NB4 (cell line): Measurements from ENCODE around the gene CAPN12.
"Not testable (repeated sequence)": the region's sequence is repeated elsewhere in the genome, so short reads cannot be mapped to it uniquely, and the experiment has no call there.

ENCODE experiments used
- DNase-seq: peaks from one replicate; pipeline ENCODE4 v3.0.0; 2010; ENCODE audit warnings: low read depth
- H3K4me3 ChIP-seq: one replicate; pipeline ENCODE4 v1.5.1; 2011; ENCODE audit warnings: mild to moderate bottlenecking, low read depth, low read length, moderate library complexity
- CTCF ChIP-seq: IDR thresholded peaks from one replicate; pipeline ENCODE4 v1.5.1; 2012; ENCODE audit warnings: low read depth, low read length
- MAX ChIP-seq: IDR thresholded peaks from 2 replicates; pipeline ENCODE4 v1.6.1; 2011; ENCODE audit warnings: low read depth, low read length
- MYC ChIP-seq: IDR thresholded peaks from 2 replicates; pipeline ENCODE4 v1.6.1; 2011; ENCODE audit warnings: low read depth, low read length
- POLR2A ChIP-seq: IDR thresholded peaks from 2 replicates; pipeline ENCODE4 v1.6.1; 2011; ENCODE audit warnings: mild to moderate bottlenecking; ENCODE audit not compliant: insufficient read length; ENCODE audit errors: extremely low read depth

Gene CAPN12

GRCh38 chr19:38781058-38781457 is 36.8 kb upstream of the CAPN12 start:
- TF ChIP-seq POLR2A (no peak), CTCF (no peak), MYC (no peak), MAX (no peak)
- no peak for DNase-seq
- no peak overlapping the region for H3K4me3 ChIP-seq

GRCh38 chr19:38780443-38780842 is 36.2 kb upstream of the CAPN12 start:
- no peak for DNase-seq
- no peak for TF ChIP-seq CTCF
- no peak for TF ChIP-seq MAX
- TF ChIP-seq POLR2A, result no peak
- no peak for TF ChIP-seq MYC
- no peak overlapping the region for H3K4me3 ChIP-seq

- no peak for TF ChIP-seq MAX
- no peak for TF ChIP-seq CTCF
- TF ChIP-seq MYC, result no peak
- TF ChIP-seq POLR2A, result no peak
- DNase-seq, result no peak
- H3K4me3 ChIP-seq, result no peak overlapping the region
Observed at GRCh38 chr19:38778733-38779132, 34.5 kb upstream of the CAPN12 start.

- TF ChIP-seq POLR2A (no peak), MYC (no peak), MAX (no peak), CTCF (no peak)
- H3K4me3 ChIP-seq, result no peak overlapping the region
- DNase-seq, result no peak
Observed at GRCh38 chr19:38774181-38774950, 30.1 kb upstream of the CAPN12 start.

GRCh38 chr19:38773469-38774177 is 29.3 kb upstream of the CAPN12 start, which contains the start of gene LGALS7:
Gene LGALS7, minus strand, starts transcription at chr19:38773517. Its CDS starts 25 bp downstream, at chr19:38773492.
- no peak for TF ChIP-seq CTCF
- no peak for TF ChIP-seq MYC
- TF ChIP-seq MAX, result no peak
- no peak for TF ChIP-seq POLR2A
- no peak for DNase-seq

GRCh38 chr19:38771569-38771968 is 27.3 kb upstream of the CAPN12 start:
- not testable (repeated sequence) for H3K4me3 ChIP-seq, DNase-seq

More at GRCh38 chr19:38773469-38774177, 29.3 kb upstream of the CAPN12 start, which contains the start of gene LGALS7:
- H3K4me3 ChIP-seq, result no peak within 1 kb of the TSS

GRCh38 chr19:38770949-38771275 is 26.6 kb upstream of the CAPN12 start:
- not testable (repeated sequence) for H3K4me3 ChIP-seq, DNase-seq

- not testable (repeated sequence) for H3K4me3 ChIP-seq
Observed at GRCh38 chr19:38770228-38770948, 26.1 kb upstream of the CAPN12 start.

More at GRCh38 chr19:38770228-38770948, 26.1 kb upstream of the CAPN12 start:
- DNase-seq, result not testable (repeated sequence)
